Thyroid gland (tissue), 4 donors: Measurements from ENCODE around the gene EHMT1.

ENCODE experiments used
- POLR2A ChIP-seq, 2 donors: fragments of 450-650 bp; IDR thresholded peaks; one replicate each; pipeline ENCODE4 v1.6.1; 2017; ENCODE audit warnings: antibody characterized with exemption in 2 of 2, mild to moderate bottlenecking in 2 of 2, moderate library complexity in 1 of 2
- TF ChIP-seq, protein P1 (sequence below), 6 experiments: fragments of 200-600 bp in 3 of 6; fragments of 450-650 bp in 3 of 6; sonication (generic) in 3 of 6; IDR thresholded peaks; one replicate each; pipeline ENCODE4 v1.5.1; 2016 to 2019; ENCODE audit warnings: antibody characterized with exemption in 6 of 6, mild to moderate bottlenecking in 2 of 6, inconsistent platforms in 1 of 6, moderate library complexity in 1 of 6

DNA sequence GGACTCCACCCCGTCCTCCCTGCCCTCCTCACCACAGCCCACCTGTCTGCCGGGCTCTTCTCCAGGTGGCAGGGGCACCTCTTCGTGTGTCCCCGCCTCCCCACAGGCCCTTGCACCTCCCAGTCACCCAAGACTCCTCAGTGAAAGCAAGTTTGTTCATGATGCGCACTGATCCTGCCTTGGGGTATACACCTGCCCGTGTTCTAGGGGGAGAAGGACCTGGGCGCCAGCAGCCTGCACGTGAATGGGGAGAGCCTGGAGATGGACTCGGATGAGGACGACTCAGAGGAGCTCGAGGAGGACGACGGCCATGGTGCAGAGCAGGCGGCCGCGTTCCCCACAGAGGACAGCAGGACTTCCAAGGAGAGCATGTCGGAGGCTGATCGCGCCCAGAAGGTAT is 124.9 kb downstream of the EHMT1 start:
- TF ChIP-seq, protein P1, sequence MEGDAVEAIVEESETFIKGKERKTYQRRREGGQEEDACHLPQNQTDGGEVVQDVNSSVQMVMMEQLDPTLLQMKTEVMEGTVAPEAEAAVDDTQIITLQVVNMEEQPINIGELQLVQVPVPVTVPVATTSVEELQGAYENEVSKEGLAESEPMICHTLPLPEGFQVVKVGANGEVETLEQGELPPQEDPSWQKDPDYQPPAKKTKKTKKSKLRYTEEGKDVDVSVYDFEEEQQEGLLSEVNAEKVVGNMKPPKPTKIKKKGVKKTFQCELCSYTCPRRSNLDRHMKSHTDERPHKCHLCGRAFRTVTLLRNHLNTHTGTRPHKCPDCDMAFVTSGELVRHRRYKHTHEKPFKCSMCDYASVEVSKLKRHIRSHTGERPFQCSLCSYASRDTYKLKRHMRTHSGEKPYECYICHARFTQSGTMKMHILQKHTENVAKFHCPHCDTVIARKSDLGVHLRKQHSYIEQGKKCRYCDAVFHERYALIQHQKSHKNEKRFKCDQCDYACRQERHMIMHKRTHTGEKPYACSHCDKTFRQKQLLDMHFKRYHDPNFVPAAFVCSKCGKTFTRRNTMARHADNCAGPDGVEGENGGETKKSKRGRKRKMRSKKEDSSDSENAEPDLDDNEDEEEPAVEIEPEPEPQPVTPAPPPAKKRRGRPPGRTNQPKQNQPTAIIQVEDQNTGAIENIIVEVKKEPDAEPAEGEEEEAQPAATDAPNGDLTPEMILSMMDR (IDR thresholded peaks at IDR 0.05), result no peak
- no peak for TF ChIP-seq POLR2A (IDR thresholded peaks at IDR 0.05)
